NCI-H2227 (cell line): ENCODE data around the gene GOLGA6L24.
"Not testable (repeated sequence)": the region's sequence is repeated elsewhere in the genome, so short reads cannot be mapped to it uniquely, and the experiment has no call there.

ENCODE experiments used
- DNase-seq: peaks from one replicate; lab custom pipeline; 2025; ENCODE audit not compliant: unreplicated experiment; lab: John Stamatoyannopoulos, UW

GOLGA6L24 gene

DNA sequence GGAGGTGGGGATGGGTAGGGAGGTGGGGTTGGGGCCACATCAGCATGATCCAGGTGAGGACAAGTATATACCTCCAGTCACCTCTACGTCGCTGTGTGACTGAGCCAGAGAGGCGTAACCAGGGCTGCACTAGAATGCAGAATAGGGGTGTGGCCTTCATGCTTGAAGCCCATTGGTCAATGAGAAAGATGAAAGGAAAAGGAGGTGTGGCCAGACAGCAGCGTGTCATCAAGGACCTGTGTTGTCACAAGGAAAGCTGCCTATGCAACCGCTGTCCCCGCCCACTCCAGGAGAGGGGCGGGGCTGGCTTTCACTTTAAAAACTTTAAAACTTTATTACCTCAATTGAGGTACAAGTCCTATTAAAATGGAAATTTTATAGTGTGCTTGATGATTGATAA lies at the start of gene GOLGA6L24:
Gene GOLGA6L24 (minus strand): TSS at position 101 of the 400 bp plus-strand sequence. CDS start 61 bp downstream, at position 40.
- DNase-seq, result not testable (repeated sequence)

DNA sequence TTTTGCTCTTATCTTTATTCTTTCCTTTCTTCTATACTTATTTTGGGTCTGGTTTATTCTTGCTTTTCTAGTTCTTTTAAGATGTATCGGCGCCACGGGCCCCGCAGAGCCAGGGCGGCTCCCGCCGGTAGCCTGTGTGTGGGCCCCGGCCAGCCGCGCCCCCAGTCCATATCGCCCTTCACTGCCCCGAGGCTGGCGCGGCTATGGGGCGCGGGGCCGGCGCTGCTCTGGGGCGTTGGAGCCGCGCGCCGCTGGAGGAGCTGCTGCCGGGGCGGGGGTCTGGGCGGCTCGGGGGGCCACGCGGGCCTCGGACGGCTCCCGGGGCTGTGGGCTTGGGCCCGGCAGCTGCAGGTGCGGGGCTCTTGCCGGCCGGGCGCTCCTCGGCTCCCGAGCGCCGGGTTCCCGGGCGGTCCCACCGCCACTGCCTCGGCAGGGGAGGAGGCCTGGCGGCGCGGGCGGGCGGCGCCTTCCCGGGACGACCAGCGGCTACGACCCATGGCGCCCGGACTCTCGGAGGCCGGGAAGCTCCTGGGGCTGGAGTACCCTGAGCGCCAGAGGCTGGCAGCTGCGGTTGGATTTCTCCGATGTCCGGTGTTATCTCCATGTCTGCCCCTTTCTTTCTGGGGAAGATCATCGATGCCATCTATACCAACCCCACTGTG lies 45.0 kb upstream of the GOLGA6L24 start:
- DNase-seq, result not testable (repeated sequence)

- not testable (repeated sequence) for DNase-seq
Observed at GRCh38 chr15:28396022-28396421, 38.1 kb upstream of the GOLGA6L24 start.

GRCh38 chr15:28380053-28380452 lies 22.2 kb upstream of the GOLGA6L24 start:
- not testable (repeated sequence) for DNase-seq

DNA sequence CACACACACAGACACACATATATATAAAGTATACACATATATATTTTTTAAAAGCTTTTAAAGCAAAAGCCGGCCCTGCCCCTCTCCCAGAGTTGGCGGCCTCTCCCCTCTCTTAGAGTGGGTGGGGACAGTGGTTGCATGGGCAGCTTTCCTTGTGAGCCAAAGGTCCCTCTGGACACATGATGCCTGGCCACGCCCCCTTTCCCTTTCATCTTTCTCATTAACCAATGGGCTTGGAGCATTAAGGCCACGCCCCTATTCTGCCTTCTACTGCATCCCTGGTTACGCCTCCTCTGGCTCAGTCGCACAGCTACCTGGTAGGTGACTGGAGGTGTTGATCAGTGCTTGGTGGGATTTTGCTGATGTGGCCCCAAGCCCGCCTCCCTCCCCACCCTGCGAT lies 20.5 kb upstream of the GOLGA6L24 start, which contains the start of gene GOLGA8F:
Gene GOLGA8F (plus strand): TSS at position 301 of the 400 bp plus-strand sequence. CDS start 98 bp downstream, at position 399.
- not testable (repeated sequence) for DNase-seq

GRCh38 chr15:28365502-28365901 lies 7.6 kb upstream of the GOLGA6L24 start:
- not testable (repeated sequence) for DNase-seq

- not testable (repeated sequence) for DNase-seq
Observed at GRCh38 chr15:28322129-28322588, 35.7 kb downstream of the GOLGA6L24 start, which contains the start of gene HERC2. HERC2 (minus strand) TSS chr15:28322179; CDS start chr15:28321433, 746 bp downstream.

GRCh38 chr15:28321358-28322078 lies 36.4 kb downstream of the GOLGA6L24 start:
- DNase-seq, result not testable (repeated sequence)

GRCh38 chr15:28319725-28320124 lies 38.2 kb downstream of the GOLGA6L24 start:
- DNase-seq, result not testable (repeated sequence)

DNA sequence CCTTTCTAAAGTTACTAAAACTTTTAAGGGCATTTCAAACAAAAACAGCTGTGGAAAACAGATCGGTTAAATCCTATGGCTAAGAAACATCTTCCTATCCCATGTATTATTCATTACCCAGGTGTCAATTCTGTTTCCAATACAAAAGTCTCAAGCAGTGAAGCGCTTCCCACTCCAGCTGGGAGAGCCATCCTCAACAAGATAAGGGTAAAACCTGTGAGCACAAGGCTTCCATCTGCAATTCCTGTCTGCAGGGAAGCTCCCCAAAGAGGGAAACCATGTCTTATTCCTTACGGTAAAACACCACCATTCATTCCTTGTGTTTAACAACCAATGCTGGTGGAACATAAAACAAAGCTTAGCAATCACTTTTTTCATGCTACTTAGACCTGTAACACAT lies 39.1 kb downstream of the GOLGA6L24 start:
- not testable (repeated sequence) for DNase-seq

DNA sequence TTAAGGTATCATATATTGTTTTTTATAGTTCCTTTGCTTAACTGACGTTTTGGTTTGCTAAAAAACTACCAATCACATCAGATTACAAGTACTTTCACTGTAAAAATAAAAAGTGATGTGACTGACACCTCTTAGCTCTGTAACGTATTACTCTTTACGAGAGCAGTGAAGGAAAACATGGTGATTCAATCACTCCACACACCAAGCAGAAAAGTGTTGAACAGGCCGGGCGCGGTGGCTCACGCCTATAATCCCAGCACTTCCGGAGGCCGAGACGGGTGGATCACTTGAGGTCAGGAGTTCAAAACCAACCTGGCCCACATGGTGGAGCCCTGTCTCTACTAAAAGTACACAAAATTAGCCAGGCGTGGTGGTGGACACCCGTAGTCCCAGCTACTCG lies 39.8 kb downstream of the GOLGA6L24 start:
- not testable (repeated sequence) for DNase-seq

DNA sequence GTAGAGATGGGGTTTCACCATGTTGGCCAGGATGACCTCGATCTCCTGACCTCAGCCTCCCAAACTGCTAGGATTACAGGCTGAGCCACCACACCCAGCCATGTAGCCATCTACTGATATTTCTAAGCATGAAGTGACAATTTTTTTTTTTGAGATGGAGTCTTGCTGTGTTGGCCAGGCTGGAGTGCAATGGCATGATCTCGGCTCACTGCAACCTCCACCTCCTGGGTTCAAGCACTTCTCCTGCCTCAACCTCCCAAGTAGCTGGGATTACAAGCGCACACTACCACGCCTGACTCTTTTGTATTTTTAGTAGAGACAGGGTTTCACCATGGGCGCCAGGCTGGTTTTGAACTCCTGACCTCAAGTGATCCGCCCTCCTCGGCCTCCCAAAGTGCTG lies 40.9 kb downstream of the GOLGA6L24 start:
- not testable (repeated sequence) for DNase-seq

GRCh38 chr15:28310454-28310853 lies 47.4 kb downstream of the GOLGA6L24 start:
- not testable (repeated sequence) for DNase-seq

GRCh38 chr15:28308718-28309117 lies 49.2 kb downstream of the GOLGA6L24 start:
- DNase-seq, result not testable (repeated sequence)
